HG02798 (cell line): ENCODE data around the gene DDX23.
"Not testable (repeated sequence)": the region's sequence is repeated elsewhere in the genome, so short reads cannot be mapped to it uniquely, and the experiment has no call there.

Experiments
- ATAC-seq: cut with Tn5 transposase; IDR thresholded peaks from one replicate; pipeline ENCODE4 v1.9.1; 2021; ENCODE audit warnings: mild to moderate bottlenecking; ENCODE audit not compliant: unreplicated experiment, poor library complexity

Gene DDX23

DNA sequence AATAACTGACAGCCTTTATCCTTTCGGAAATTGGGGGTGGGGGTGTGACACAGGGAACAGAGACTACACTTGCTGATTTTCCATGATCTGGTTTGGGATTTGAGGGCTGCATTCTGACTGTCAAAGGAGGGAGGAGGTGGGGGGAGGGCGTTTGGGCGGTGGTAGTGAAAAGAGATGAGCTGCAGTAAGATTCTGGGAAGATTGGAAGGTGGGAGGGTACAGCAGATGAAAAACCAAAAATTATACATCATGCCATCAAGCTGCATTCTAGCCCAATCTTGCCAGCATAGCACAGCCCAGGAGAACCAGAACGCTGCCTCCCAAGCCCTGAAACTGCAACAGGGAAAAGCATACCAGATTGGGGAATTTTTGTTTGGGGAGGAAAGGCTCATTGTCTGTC, 11.3 kb upstream of the DDX23 start:
- no peak for ATAC-seq

GRCh38 chr12:48862760-48863159, 10.8 kb upstream of the DDX23 start:
- ATAC-seq, result no peak

GRCh38 chr12:48861111-48861510, 9.1 kb upstream of the DDX23 start:
- no peak for ATAC-seq

- ATAC-seq, result not testable (repeated sequence)
These were observed 8.3 kb upstream of the DDX23 start for GRCh38 chr12:48860236-48860635.

DNA sequence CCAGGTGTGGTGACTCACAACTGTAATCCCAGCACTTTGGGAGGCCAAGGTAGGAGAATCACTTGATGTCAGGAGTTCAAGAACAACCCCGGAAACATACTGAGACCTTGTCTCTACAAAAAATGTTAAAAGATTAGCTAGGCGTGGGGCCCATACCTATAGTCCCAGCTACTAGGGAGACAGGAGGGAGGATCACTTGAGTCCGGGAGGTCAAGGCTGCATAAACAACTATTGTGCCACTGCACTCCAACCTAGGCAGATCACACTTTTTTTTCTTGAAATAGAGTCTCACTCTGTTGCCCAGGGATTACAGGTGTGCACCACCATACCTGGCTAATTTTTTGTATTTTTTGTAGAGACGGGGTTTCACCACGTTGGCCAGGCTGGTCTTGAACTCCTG, 7.6 kb upstream of the DDX23 start:
- ATAC-seq, result no peak

GRCh38 chr12:48858043-48858442, 6.1 kb upstream of the DDX23 start:
- no peak for ATAC-seq

DNA sequence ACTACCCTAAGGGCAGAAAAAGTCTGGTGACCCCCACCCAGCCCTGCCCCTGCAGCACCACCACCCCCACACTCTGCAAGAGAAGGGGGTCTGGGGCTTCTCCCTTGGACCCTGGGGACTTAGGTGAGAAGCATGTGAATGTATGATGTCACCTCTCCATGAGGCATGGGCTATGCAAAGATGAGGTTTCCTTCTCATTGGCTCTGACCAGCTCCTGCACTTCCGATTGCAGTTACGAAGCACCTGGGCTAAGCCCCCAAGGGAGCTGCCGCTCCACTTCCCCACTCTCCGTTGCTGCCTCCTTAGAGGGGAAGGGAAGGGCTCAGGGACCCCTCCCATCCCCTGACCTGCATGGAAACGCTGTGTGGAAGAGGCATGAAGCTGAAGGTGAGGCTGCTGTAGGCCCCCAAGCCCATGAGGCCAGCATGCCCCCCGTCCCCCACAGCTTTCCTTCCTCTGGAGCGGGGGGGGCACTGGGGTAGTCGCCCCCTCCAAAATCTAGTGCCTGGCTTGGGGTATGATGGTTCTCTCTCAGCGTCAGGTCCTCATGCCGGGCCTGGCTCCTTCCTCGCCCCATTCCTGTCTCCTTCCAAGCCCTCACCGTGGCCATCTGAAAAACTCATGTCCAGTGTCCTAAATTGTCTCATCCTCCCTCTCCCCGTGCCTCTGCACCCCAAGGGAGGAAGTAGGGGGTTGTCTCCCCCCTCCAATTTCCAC, 5.5 kb upstream of the DDX23 start:
- ATAC-seq, result peak; percentile 32

DNA sequence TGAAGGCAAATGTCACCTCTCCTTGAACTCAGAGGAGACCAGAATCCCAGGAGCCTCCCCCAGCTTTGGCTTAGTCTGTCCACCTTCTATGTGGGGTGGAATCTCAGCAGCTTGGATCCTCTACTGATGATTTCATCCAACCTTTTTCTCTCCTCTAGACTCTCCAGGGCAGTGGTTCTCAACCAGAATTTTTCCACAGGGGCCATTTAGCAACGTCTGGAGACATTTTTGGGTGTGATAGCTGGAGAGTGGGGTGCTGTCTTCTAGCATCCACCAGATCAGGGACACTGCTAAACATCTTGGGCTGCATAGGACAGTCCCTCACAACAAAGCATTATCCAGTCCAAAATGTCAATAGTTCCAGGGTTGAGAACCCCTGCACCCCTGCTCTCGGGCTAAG, 4.4 kb upstream of the DDX23 start:
- no peak for ATAC-seq

- not testable (repeated sequence) for ATAC-seq
These were observed 3.0 kb upstream of the DDX23 start for GRCh38 chr12:48854932-48855331.

DNA sequence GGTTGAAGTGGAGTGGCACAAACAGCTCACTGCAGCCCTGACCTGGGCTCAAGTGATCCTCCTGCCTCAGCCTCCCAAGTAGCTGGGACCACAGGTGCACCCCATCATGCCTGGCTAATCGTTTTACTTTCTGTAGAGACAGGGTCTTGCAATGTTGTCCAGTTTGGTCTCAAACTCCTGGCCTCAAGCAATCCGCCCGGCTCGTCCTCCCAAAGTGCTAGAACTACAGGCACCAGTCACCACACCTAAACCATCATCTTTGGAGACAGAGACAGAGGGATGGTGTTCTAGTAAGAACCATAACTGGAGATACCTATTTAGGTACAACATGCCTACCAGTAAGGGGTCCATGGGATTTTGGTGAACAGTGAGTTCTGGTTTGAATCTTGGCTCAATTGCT, 2.5 kb upstream of the DDX23 start:
- no peak for ATAC-seq

DNA sequence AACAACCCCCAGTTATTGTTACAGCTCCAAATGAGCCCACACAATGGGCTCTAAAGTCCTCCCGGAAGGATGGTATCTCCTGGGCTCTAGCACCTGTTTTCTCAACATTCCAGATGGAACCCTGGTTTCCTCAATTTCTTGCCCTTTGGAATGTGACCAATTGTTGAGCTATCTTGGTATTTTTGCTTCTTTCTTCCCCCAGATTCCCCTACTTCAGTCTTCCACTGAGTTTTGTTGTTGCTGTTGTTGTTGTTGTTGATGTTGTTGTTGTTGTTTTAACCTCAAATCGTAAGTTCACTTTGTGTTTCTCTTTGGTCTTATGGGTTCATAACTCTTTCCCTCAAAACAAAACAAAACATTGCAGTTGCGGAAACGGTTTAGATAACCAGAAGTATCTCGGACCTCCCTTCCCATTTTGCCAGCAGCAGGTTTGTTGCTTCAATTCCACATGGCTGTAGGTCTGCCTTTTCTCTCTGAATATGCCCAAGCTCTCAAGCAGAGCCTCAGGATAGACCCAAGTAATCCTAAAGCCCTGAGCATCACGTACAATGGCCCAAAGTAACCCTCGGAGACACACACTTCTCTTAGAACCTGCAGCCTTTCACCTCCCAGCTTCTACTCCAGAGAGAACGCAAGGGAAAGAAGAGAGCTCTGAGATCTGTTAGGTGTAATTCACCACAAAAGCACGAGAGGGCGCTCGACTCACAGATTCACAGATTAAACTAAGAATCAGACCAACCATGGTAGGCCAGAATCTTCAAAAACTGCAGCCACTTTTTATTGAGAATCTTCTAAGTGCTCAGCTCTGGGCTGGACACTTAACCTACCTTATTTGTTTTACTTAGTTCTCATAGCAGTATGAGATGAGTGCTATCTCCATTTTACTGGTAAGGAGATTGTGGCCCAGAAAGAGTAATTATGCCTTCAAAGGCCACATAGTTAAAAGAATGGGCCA, 1.0 kb upstream of the DDX23 start:
- peak; percentile 34 for ATAC-seq

- ATAC-seq, result not testable (repeated sequence)
These were observed 9.9 kb downstream of the DDX23 start for GRCh38 chr12:48842021-48842420.

GRCh38 chr12:48838048-48838447, 13.9 kb downstream of the DDX23 start:
- no peak for ATAC-seq

GRCh38 chr12:48832321-48833060, 19.5 kb downstream of the DDX23 start:
- ATAC-seq, result no peak

GRCh38 chr12:48831257-48831656, 20.7 kb downstream of the DDX23 start:
- no peak for ATAC-seq

DNA sequence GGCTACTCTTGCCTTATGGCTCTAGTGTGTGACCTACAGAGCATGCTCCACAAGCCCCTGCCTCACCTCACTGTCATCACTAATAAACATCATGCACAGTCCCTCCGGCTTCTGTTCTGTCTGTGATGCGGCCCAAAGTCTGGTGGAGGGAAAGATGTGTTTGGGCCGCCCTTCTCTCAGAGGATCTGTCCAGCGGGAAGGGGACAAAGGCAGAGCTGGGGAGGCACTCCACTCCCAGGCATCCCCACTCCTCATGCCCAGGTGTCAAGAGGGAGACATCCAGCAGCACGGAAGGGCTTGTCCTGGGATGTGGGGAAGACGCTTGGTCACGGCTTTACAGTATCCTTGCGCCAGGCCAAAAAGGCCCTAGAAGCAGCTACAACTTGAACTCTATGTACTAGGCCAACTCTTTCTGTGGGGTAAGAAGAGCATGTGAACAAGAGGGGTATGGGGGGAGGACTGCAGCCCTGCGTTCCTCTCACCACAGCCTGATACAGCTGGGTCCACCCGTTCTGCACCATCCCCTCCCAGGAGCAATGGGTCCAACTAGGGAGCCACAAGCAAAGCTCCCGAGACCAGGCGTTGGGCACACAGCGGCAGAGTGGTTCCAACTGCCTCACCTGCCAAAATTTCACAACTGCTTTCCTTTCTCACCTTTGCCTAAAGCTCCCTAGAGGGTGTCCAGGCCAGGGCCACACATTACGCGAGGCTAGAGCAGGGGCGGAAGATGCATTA, 23.0 kb downstream of the DDX23 start:
- ATAC-seq, result no peak

DNA sequence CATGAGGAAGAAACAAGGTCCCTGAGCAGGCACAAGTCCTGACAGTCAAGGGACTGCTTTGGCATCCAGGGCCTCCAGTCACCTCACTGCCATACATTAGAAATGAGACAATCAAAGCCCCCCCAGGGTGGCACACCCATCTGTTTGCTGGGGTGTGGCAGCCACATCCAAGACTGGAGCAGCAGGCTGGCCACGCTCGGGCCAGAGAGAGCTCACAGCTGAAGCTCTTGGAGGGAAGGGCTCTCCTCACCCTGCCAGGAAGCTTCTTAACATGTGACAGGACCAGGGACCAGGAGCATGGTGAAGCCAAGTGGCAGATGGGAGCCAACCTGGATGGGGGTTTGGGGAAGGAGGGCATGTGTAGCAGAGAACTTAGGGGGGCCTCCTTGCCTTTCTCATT, 23.7 kb downstream of the DDX23 start:
- ATAC-seq, result no peak

DNA sequence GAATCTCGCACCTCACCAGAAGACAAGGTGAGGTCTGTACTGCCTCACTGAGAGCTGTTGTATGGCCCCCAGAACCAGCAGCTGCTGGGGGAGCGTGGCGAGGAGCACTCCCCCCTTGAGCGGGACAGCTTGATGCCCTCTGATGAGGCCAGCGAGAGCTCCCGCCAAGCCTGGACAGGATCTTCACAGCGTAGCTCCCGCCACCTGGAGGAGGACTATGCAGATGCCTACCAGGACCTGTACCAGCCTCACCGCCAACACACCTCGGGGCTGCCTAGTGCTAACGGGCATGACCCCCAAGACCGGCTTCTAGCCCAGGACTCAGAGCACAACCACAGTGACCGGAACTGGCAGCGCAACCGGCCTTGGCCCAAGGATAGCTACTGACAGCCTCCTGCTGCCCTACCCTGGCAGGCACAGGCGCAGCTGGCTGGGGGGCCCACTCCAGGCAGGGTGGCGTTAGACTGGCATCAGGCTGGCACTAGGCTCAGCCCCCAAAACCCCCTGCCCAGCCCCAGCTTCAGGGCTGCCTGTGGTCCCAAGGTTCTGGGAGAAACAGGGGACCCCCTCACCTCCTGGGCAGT, 24.4 kb downstream of the DDX23 start:
- no peak for ATAC-seq

DNA sequence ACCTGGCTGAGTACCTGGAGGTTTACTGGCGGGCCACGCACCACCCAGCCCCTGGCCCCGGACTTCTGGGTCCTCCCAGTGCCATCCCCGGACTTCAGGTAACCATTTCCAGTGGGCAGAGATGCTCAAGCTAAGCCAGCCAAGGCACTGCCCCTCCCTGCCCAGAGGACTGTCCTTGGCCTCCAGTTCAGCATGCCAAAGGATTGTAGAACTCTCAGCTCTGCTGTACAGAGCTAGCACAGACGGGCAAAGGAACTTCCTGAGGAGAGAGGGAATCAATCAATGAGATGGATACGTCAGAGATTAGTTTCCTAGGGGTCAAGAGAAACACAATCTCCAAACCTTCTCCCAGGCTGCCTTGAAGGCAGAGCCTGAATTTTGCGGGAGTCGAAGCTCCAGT, 24.9 kb downstream of the DDX23 start:
- no peak for ATAC-seq
